ENCODE measurements around the gene PLAGL2. TPM values are rescaled to one million over a fixed set of nuclear protein-coding genes. Genes with fewer than 3 reads are reported as not detected.
"Not testable (repeated sequence)": the region's sequence is repeated elsewhere in the genome, so short reads cannot be mapped to it uniquely, and the experiment has no call there.

The PLAGL2 gene
- total RNA-seq = 1 to 10 TPM; 2.9 to 7.6 (median 4.3) TPM

GRCh38 chr20:32207626-32208498 is at the start of gene PLAGL2, which contains the start of gene POFUT1:
TSS of gene PLAGL2 (minus strand) at chr20:32207743. CDS start at chr20:32202178, 5,565 bp downstream.
TSS of gene POFUT1 (plus strand) at chr20:32207880. CDS start at chr20:32207942, 62 bp downstream.
- no peaks in the 10 kb centered on the region for H3K9me3 ChIP-seq
- peak within 1 kb of the TSS; percentile 97 to 99 for H3K27ac ChIP-seq
- TF ChIP-seq CTCF (IDR thresholded peaks at IDR 0.05) (peak in 1 of 3 donors; percentile 14), POLR2A (IDR thresholded peaks at IDR 0.05) (no peak), POLR2AphosphoS5 (IDR thresholded peaks at IDR 0.05) (peak in 2 of 3 donors; percentile 33 to 50)
- peak within 1 kb of the TSS; percentile 91 to 100 (median 99) for H3K4me3 ChIP-seq
- H3K27me3 ChIP-seq = no peaks in the 10 kb centered on the region
- intact Hi-C loops (cut with DNase I; ENCODE audit: low total_unique reads) = no loop called here
- H3K4me1 ChIP-seq = peaks cover 8 to 38% of the 10 kb centered on the region in 2 donors
- no peaks in the 10 kb centered on the region for H3K36me3 ChIP-seq
- DNase-seq (ENCODE audit: low spot score in 2 of 2) = peak; percentile 83 to 88

- DNase-seq (ENCODE audit: low spot score in 2 of 2) = no peak
- Histone ChIP-seq H3K36me3 (no peaks in the 10 kb centered on the region), H3K27ac (no peak overlapping the region), H3K27me3 (no peaks in the 10 kb centered on the region), H3K4me1 (no peaks in the 10 kb centered on the region), H3K4me3 (no peak overlapping the region), H3K9me3 (no peaks in the 10 kb centered on the region)
- intact Hi-C loops (cut with DNase I; ENCODE audit: low total_unique reads) = no loop called here
- TF ChIP-seq POLR2AphosphoS5 (IDR thresholded peaks at IDR 0.05) (no peak), POLR2A (IDR thresholded peaks at IDR 0.05) (no peak), CTCF (IDR thresholded peaks at IDR 0.05) (no peak)
Observed at GRCh38 chr20:32252189-32252588, 44.6 kb upstream of the PLAGL2 start.

GRCh38 chr20:32251470-32251869 is 43.9 kb upstream of the PLAGL2 start:
- Histone ChIP-seq H3K4me1 (no peaks in the 10 kb centered on the region), H3K4me3 (no peak overlapping the region), H3K9me3 (no peaks in the 10 kb centered on the region), H3K27me3 (no peaks in the 10 kb centered on the region), H3K36me3 (no peaks in the 10 kb centered on the region), H3K27ac (no peak overlapping the region)
- TF ChIP-seq POLR2AphosphoS5 (IDR thresholded peaks at IDR 0.05) (no peak), CTCF (IDR thresholded peaks at IDR 0.05) (no peak), POLR2A (IDR thresholded peaks at IDR 0.05) (no peak)
- no peak for DNase-seq (ENCODE audit: low spot score in 2 of 2)
- intact Hi-C loops (cut with DNase I; ENCODE audit: low total_unique reads) = no loop called here

GRCh38 chr20:32249030-32249738 is 41.6 kb upstream of the PLAGL2 start:
- H3K27ac ChIP-seq = no peak overlapping the region
- no peaks in the 10 kb centered on the region for H3K4me1 ChIP-seq
- no peak for TF ChIP-seq POLR2A (IDR thresholded peaks at IDR 0.05)
- TF ChIP-seq POLR2AphosphoS5 (IDR thresholded peaks at IDR 0.05) = no peak
- no peak for TF ChIP-seq CTCF (IDR thresholded peaks at IDR 0.05)
- H3K27me3 ChIP-seq = no peaks in the 10 kb centered on the region
- H3K4me3 ChIP-seq = no peak overlapping the region
- intact Hi-C loops (cut with DNase I; ENCODE audit: low total_unique reads) = no loop called here
- H3K9me3 ChIP-seq = no peaks in the 10 kb centered on the region
- DNase-seq (ENCODE audit: low spot score in 2 of 2) = no peak
- H3K36me3 ChIP-seq = no peaks in the 10 kb centered on the region

- H3K27me3 ChIP-seq = no peaks in the 10 kb centered on the region
- no peak for DNase-seq (ENCODE audit: low spot score in 2 of 2)
- H3K9me3 ChIP-seq = no peaks in the 10 kb centered on the region
- H3K4me3 ChIP-seq = no peak overlapping the region
- intact Hi-C loops (cut with DNase I; ENCODE audit: low total_unique reads) = no loop called here
- no peak overlapping the region for H3K27ac ChIP-seq
- no peak for TF ChIP-seq POLR2AphosphoS5 (IDR thresholded peaks at IDR 0.05)
- TF ChIP-seq POLR2A (IDR thresholded peaks at IDR 0.05) = no peak
- no peak for TF ChIP-seq CTCF (IDR thresholded peaks at IDR 0.05)
- H3K36me3 ChIP-seq = no peaks in the 10 kb centered on the region
- no peaks in the 10 kb centered on the region for H3K4me1 ChIP-seq
Observed at GRCh38 chr20:32248043-32248442, 40.5 kb upstream of the PLAGL2 start.

GRCh38 chr20:32246208-32246607 is 38.7 kb upstream of the PLAGL2 start:
- H3K27me3 ChIP-seq; H3K4me1 ChIP-seq; DNase-seq (ENCODE audit: low spot score in 2 of 2); H3K36me3 ChIP-seq; H3K9me3 ChIP-seq; H3K27ac ChIP-seq; intact Hi-C loops (cut with DNase I; ENCODE audit: low total_unique reads); H3K4me3 ChIP-seq: not testable (repeated sequence)

Data from breast epithelium (tissue), 4 donors.